ENCODE measurements around the gene PRMT3.

- TF ChIP-seq CTCF (IDR thresholded peaks at IDR 0.05) (no peak), HMGXB4 (CRISPR knock-in tag; IDR thresholded peaks at IDR 0.05) (no peak), NFYB (CRISPR knock-in tag; conservative IDR thresholded peaks at IDR 0.05; ENCODE audit: low read depth) (no peak), MAX (CRISPR knock-in tag; IDR thresholded peaks at IDR 0.05) (no peak), RELA (CRISPR knock-in tag; IDR thresholded peaks at IDR 0.05; ENCODE audit: borderline replicate concordance) (no peak), E2F1 (CRISPR knock-in tag; IDR thresholded peaks at IDR 0.05) (no peak), STAT6 (CRISPR knock-in tag; conservative IDR thresholded peaks at IDR 0.05; ENCODE audit: low read depth) (no peak), ATF6 (CRISPR knock-in tag; IDR thresholded peaks at IDR 0.05) (no peak), PREB (CRISPR knock-in tag; IDR thresholded peaks at IDR 0.05; ENCODE audit: borderline replicate concordance) (no peak)
These were observed 19.0 kb downstream of the PRMT3 start for GRCh38 chr11:20406484-20406883.

All from WTC11 (cell line).